Activated CD8-positive, alpha-beta memory T cell treated with anti-CD3 and anti-CD28 coated beads, Interleukin-2, amount 50 U/mL, for 24 hours (primary cell): Measurements from ENCODE around the gene RLBP1.
"Not testable (repeated sequence)": the region's sequence is repeated elsewhere in the genome, so short reads cannot be mapped to it uniquely, and the experiment has no call there.

Source experiments
- DNase-seq: peaks from one replicate; pipeline ENCODE4 v3.0.0-alpha.2; 2020; ENCODE audit errors: extremely low read depth

The RLBP1 gene

GRCh38 chr15:89221543-89221942, at the start of gene RLBP1:
RLBP1 (minus strand) TSS chr15:89221579; CDS start chr15:89218975, 2,604 bp downstream.
- DNase-seq = no peak

- DNase-seq = not testable (repeated sequence)
Measured at GRCh38 chr15:89250142-89250541, 28.8 kb upstream of the RLBP1 start.

GRCh38 chr15:89248584-89248983, 27.2 kb upstream of the RLBP1 start:
- no peak for DNase-seq

DNA sequence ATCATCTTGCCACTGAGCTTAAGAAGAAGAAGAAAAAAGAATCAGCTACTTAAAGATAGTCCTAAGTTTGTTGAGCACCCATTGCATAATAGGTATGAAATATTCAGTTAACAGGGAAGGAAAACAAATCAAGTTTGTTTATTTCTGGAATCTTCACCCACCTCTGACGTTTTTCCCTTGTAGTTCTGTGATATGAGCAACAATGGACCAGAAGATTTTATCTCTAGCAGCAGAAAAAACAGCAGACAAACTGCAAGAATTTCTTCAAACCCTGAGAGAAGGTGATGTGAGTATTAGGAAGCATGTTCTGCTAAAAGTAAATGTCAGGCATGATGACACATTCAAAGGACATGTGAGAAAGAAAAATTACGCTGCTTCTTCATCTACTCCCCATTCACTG, 26.1 kb upstream of the RLBP1 start:
- no peak for DNase-seq

GRCh38 chr15:89244574-89244903, 23.2 kb upstream of the RLBP1 start:
- no peak for DNase-seq

- peak; percentile 97 for DNase-seq
Measured at GRCh38 chr15:89243691-89244573, 22.6 kb upstream of the RLBP1 start, which contains the start of gene FANCI. FANCI (plus strand) TSS chr15:89243979; CDS start chr15:89247648, 3,669 bp downstream.

DNA sequence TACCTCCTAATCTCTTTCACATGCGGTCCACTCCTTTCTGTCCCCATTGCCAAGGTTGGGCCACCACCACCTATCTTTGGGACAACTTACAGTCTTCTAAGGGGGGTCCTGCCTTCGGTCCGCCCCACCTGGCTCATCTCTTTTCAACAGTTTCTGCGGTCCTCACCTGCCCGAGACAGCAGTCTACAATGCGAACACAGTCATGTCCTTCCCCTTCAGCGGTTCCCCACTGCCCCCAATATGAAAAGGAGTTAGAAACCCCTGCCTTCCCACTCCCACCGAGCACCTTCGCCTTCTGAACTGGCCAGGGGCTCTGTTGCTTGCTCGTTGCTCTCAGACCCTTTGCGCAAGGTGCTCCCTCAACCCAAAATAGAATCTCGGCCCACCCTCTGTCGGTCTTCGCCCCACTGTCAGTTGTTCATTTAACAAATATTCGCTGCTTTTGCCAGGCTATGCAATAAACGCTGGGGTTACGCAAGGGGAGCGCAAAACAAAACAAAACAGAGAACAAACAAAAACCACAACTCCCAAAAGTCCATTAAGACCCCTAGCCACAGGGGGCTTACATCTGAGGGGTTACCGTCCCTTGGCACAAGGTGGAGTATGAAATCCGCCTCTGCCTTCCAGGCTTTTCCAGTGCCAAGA, 21.8 kb upstream of the RLBP1 start:
- no peak for DNase-seq

DNA sequence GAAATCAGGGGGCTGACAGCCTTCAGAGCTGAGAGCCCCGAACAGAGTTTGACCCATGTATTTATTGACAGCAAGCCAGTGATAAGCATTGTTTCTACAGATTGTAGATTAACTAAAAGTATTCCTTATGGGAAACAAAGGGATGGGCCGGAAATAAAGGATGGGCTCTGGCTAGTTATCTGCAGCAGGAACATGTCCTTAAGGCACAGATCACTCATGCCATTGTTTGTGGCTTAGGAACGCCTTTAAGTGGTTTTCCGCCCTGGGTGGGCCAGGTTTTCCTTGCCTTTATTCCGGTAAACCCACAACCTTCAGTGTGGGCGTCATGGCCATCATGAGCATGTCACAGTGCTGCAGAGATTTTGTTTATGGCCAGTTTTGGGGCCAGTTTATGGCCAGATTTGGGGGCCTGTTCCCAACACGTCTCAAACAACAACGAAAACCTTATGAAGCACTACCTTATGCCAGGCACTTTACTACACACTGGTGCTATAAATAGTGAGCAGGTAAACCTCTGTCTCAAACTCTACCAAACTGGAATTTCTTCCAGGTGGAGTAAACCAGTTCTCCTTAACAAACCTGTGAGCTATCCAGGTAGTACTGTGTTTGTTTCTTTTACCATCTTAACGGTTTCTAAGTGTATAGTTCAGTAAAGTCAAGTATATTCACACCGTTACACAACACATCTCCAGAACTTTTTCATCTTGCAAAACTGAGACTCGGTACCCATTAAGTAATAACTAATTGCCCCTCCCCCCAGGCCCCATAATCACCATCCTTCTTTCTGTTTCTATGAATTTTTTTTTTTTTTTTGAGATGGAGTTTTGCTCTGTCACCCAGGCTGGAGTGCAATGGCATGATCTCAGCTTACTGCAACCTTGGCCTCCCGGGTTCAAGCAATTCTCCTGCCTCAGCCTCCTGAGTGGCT, 18.8 kb upstream of the RLBP1 start:
- not testable (repeated sequence) for DNase-seq

DNA sequence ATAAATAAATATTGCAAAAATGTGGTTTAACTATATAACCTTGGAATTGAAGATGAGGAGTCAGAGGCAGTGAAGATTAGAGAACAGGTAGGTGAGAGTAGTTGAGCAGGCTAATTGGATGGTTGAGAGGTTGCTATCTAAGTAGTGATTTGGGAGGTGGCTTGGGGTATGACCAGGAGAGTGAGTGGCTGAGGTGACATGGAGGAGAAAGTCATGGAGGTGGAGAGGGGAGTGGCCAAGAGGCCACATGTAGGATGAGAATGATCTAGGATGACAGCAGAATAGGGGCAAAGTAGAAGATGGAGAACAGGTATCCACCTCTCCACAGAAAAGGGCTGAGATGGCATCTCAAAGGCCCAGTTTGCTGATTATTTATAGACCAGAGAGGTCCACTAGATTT, 10.5 kb upstream of the RLBP1 start:
- no peak for DNase-seq

DNA sequence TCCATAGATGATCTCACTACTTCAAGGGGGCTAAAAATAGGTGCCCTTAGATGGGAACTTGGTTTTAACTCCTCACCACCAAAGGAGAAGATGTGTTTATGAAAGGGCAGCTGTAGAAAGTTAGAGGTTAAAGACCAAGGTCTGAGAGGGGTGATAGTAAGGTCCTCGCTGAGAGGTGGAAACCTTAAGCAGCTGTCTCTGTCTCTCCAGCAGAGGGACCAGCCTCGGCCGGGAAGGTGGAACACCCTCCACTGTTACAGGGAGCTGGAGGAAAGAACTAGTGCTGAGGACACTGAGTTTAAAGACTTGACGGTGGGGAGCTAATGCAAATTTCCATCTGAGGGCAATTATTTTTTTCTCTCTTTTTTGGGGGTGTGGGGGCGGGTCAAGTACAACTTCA, 8.9 kb upstream of the RLBP1 start:
- DNase-seq = no peak

DNA sequence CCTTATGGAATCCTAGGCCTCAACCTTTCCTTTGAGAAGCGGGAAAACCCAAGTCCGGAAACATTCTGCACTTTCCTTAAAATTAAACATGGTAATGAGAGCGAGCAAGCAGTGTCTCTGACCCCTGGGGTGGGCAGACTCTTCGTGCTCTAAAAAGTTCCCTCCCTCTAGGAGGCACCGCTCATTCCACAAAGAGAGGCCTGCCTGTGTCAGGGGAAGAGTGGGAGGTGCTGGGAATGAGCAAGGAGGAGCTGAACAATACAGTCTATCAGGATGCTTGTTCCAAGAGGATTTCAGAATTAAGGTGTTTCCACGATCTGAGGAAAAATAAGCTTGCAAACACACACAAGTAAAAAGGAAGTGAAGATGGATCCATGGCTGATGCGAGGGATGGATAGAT, 6.0 kb upstream of the RLBP1 start:
- DNase-seq = no peak

- no peak for DNase-seq
Measured at GRCh38 chr15:89226359-89227221, 5.2 kb upstream of the RLBP1 start.

GRCh38 chr15:89225588-89225987, 4.2 kb upstream of the RLBP1 start:
- no peak for DNase-seq

DNA sequence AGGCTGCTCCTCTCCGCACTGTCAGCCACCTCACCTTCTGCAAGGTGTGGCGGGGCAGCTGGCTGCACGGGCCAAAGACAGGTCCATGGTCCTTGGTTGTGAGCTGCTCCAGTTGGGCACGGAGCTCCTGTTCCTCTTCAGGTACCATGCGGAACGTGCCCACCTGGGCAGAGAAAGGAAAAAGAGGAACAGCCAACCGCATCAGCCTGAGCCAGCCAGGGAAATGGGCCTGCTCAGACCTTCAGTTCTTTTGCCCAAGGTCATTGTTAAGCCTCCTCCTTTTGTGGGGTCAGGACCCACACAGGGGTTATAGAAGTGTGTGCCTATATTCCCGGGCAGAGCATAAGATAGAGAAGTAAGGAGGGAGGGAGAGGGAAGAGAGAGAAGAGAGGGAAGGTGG, 2.8 kb downstream of the RLBP1 start:
- DNase-seq = no peak

DNA sequence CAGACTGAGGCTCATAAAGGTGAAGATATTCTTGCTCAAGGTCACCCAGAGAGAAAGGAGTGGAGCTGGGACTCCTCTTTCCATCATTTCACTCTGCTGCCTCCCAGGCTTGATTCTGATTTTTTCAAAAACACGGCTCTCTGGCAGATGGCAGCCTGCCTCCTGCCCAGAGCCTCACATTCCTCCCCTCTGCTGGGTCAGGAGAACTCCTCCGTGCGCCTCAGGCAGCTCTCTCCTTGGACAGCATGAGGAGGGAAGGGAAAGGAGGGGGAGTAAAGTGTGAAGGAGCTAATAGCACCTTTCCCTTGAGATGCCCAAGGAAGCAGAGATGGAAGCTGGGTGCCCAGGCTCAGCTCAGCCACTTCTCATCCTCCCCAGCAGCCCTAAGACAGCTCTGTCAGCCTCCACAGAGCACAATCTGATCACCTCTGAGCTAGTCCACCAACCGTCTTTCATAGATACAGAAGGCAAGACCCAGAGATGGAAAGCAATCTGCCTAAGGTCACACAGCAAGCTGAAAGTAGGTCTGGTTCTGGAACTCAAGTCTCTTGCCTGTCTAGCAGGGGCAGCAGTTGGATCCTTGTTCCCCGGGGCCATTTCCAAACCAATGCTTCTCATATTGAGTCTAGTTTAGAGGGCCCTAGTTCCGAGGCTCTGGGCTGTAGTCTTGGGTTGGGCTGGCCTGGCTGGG, 3.5 kb downstream of the RLBP1 start:
- no peak for DNase-seq

DNA sequence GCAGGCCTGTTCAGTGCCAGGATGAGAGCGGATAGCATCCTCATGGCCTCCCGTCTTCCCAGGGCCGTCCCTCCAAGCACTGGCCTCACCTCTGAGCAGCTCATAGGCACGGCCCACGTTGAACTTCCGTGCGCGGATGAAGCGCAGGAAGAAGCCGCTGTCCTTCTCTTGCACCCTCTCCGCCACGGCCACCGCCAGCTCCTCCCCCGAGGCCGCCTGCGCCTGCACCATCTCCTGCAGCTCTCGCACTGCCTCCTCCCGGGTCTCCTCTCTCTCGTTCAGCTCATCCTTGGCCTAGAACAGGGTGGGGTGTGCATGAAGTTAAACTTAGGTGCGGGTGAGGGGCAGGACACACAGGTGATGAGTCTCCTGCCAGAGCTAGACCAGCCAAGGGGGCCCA, 4.3 kb downstream of the RLBP1 start:
- DNase-seq = no peak

- no peak for DNase-seq
Measured at GRCh38 chr15:89215627-89216026, 5.8 kb downstream of the RLBP1 start.

DNA sequence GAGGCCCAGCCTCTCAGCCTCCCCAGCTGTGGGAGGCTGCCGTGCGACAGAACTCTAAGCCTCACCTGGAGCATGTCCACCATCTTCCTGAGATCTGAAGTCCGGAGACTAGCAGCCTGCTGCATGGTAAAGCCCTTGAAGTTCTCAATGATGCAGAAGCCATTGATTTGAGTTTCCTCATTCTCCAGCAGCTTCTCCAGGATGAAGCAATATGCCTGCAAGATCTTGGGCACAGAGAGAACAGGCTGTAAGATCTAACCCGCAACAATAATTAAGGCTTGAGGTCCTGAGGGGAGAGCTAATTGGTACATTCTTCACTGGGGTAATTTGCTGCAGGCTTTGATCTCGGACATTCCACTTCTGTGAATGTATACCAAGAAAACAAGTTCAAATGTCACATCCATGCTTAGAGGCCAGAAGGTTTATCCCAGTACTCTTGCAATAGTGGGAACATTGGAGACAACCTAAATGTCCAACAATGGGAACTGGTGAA, 9.7 kb downstream of the RLBP1 start:
- DNase-seq = no peak

DNA sequence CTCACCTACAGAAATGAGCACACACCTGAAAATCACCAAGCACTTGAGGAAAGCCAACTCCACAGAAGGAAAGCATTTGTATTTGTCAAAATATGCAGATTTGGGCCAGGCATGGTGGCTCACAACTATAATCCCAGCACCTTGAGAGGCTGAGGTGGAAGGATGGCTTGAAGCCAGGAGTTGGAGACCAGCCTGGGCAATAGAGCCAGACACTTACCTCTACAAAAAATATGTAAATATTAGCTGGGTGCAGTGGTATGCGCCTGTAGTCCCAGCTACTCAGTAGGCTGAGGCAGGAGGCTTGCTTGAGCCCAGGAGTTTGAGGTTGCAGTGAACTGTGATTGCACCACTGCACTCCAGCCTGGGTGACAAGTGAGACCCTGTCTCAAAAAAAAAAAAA, 12.3 kb downstream of the RLBP1 start:
- no peak for DNase-seq

DNA sequence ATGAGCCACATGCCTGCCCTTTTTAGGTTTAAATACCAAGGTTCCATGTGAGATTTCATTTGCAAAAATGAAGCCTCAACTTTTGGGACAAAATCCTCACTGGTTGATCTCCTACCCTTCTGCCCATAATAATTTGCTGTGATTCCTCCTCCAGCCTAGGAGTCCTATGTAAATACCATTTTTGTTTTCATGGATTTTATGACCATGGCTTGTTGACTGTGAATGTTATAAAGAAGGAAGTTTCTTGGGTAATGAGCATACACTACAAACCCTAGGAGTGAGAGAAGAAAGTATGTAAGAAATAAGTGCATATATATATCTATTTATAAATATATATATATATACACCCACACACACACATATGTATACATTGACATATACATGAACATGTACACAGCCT, 13.1 kb downstream of the RLBP1 start:
- DNase-seq = no peak
